HepG2 (cell line): ENCODE results near the gene HNRNPA1. TPM values are rescaled to one million over a fixed set of nuclear protein-coding genes. Genes with fewer than 3 reads are reported as not detected.

Experiments used
- BORCS8-MEF2B ChIP-seq: sonication (generic); formaldehyde crosslinking; IDR thresholded peaks from 2 replicates; pipeline ENCODE4 v1.8.0; 2022; ENCODE audit warnings: mild to moderate bottlenecking, missing genetic modification reagents
- CAMTA2 ChIP-seq: sonication (generic); formaldehyde crosslinking; IDR thresholded peaks from 2 replicates; pipeline ENCODE4 v1.4.0; 2020; ENCODE audit warnings: mild to moderate bottlenecking, missing genetic modification reagents, borderline replicate concordance
- CEBPG ChIP-seq: IDR thresholded peaks from 2 replicates; pipeline ENCODE4 v1.6.1; 2016
- ERF ChIP-seq: IDR thresholded peaks from 2 replicates; pipeline ENCODE4 v1.6.1; 2018; ENCODE audit warnings: missing biosample characterization, missing genetic modification reagents
- FOXC1 ChIP-seq: sonication (generic); formaldehyde crosslinking; IDR thresholded peaks from 2 replicates; pipeline ENCODE4 v1.8.0; 2022; ENCODE audit warnings: mild to moderate bottlenecking, missing genetic modification reagents, borderline replicate concordance
- HNRNPL ChIP-seq: fragments of 200-400 bp; formaldehyde crosslinking; IDR thresholded peaks from 2 replicates; pipeline ENCODE4 v1.6.1; 2017; ENCODE audit warnings: mild to moderate bottlenecking, low read depth, low read length
- HNRNPUL1 ChIP-seq: fragments of 200-400 bp; formaldehyde crosslinking; IDR thresholded peaks from 2 replicates; pipeline ENCODE4 v1.6.1; 2017; ENCODE audit warnings: low read depth, mild to moderate bottlenecking, low read length, moderate library complexity
- KMT2A ChIP-seq: sonication (generic); formaldehyde crosslinking; IDR thresholded peaks from 2 replicates; pipeline ENCODE4 v1.4.0; 2020; ENCODE audit warnings: missing genetic modification reagents
- MAX ChIP-seq: IDR thresholded peaks from 2 replicates; pipeline ENCODE4 v1.6.1; 2012; ENCODE audit warnings: inconsistent platforms
- RAD21 ChIP-seq: fragments of 450-650 bp; formaldehyde crosslinking; IDR thresholded peaks from 2 replicates; pipeline ENCODE4 v1.5.0; 2020; ENCODE audit warnings: mild to moderate bottlenecking
- RBFOX2 ChIP-seq: fragments of 200-400 bp; formaldehyde crosslinking; IDR thresholded peaks from 2 replicates; pipeline ENCODE4 v1.6.1; 2017; ENCODE audit warnings: low read depth, mild to moderate bottlenecking, low read length
- RNF2 ChIP-seq: fragments of 450-650 bp; conservative IDR thresholded peaks from 2 replicates; pipeline ENCODE4 v1.6.1; 2016; ENCODE audit warnings: low read depth
- SKI ChIP-seq: fragments of 450-650 bp; IDR thresholded peaks from one replicate; pipeline ENCODE4 v1.6.1; 2018; ENCODE audit warnings: mild to moderate bottlenecking; ENCODE audit not compliant: partially characterized antibody
- TEAD3 ChIP-seq: optimal IDR thresholded peaks from 2 replicates; pipeline ENCODE3; 2016; ENCODE audit warnings: borderline replicate concordance
- U2AF1 ChIP-seq: fragments of 200-400 bp; formaldehyde crosslinking; optimal IDR thresholded peaks from 2 replicates; pipeline ENCODE3; 2017; ENCODE audit warnings: mild to moderate bottlenecking, low read depth, low read length
- ZNF142 ChIP-seq: sonication (generic); formaldehyde crosslinking; IDR thresholded peaks from 2 replicates; pipeline ENCODE4 v1.4.0; 2020; ENCODE audit warnings: missing genetic modification reagents
- ZNF605 ChIP-seq: sonication (generic); formaldehyde crosslinking; IDR thresholded peaks from 2 replicates; pipeline ENCODE4 v1.8.0; 2022; ENCODE audit warnings: mild to moderate bottlenecking, missing genetic modification reagents
- ZNF660 ChIP-seq: sonication (generic); formaldehyde crosslinking; IDR thresholded peaks from 2 replicates; pipeline ENCODE4 v1.5.1; 2020; ENCODE audit warnings: mild to moderate bottlenecking, low read depth, missing genetic modification reagents, borderline replicate concordance
- polyA plus RNA-seq, 8 experiments: library from polyadenylated mRNA; depleted of rRNA in 3 of 8; stranded (reverse) in 7 of 8; unstranded in 1 of 8; fragments of >200 nt; fragmentation: Illumina TruSeq in 4 of 8; extraction: Trizol in 4 of 8; gene quantifications; 2 replicates each; pipeline versions ENCODE4 v1.2.1 to v1.2.3, GENCODE V29; 2011 to 2016; ENCODE audit warnings: low read depth in 4 of 8, missing spikeins in 1 of 8, mixed read lengths in 1 of 8; ENCODE audit not compliant: insufficient read depth in 1 of 8
- total RNA-seq, 5 experiments: library from RNA; depleted of rRNA; stranded (reverse); fragments of >200 nt; fragmentation: Illumina TruSeq; extraction: Trizol; gene quantifications; 2 replicates each; pipeline ENCODE4 v1.2.3, GENCODE V29; 2016; ENCODE audit warnings: low read depth in 1 of 5
- TF ChIP-seq, protein P1 (sequence below): sonication (generic); formaldehyde crosslinking; IDR thresholded peaks from 2 replicates; pipeline ENCODE4 v1.4.0; 2020; ENCODE audit warnings: missing genetic modification reagents
- TF ChIP-seq, protein P2 (sequence below): IDR thresholded peaks from 2 replicates; pipeline ENCODE4 v1.6.1; 2016; ENCODE audit warnings: control low read depth
- TF ChIP-seq, protein P3 (sequence below): IDR thresholded peaks from 2 replicates; pipeline ENCODE4 v1.6.1; 2016; ENCODE audit warnings: low read depth, control low read depth

The HNRNPA1 gene
- total and polyA plus RNA-seq, 2 of the 13 experiments (the other 11 are each of a cell fraction or from before 2014, with no cell fraction given) = 535 to 1,820 TPM

GRCh38 chr12:54279632-54280467 lies 676 bp upstream of the HNRNPA1 start, which contains the start of gene CBX5 (continued):
- TF ChIP-seq KMT2A = peak; percentile 79
- TF ChIP-seq RNF2 = peak; percentile 89
- peak; percentile 97 for TF ChIP-seq MAX
- TF ChIP-seq ZNF142 (CRISPR knock-in tag) = peak; percentile 72; the same call in 1 of the 2 replicates
- peak; percentile 44; the same call in 1 of the 2 replicates for TF ChIP-seq BORCS8-MEF2B
- no peak for TF ChIP-seq SKI
- no peak for TF ChIP-seq HNRNPUL1
- TF ChIP-seq U2AF1 = no peak
- TF ChIP-seq, protein P1, sequence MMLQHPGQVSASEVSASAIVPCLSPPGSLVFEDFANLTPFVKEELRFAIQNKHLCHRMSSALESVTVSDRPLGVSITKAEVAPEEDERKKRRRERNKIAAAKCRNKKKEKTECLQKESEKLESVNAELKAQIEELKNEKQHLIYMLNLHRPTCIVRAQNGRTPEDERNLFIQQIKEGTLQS (CRISPR knock-in tag) = no peak
- TF ChIP-seq FOXC1 = no peak; the same call in 1 of the 2 replicates
- TF ChIP-seq ZNF660 (CRISPR knock-in tag) = no peak
- TF ChIP-seq, protein P2, sequence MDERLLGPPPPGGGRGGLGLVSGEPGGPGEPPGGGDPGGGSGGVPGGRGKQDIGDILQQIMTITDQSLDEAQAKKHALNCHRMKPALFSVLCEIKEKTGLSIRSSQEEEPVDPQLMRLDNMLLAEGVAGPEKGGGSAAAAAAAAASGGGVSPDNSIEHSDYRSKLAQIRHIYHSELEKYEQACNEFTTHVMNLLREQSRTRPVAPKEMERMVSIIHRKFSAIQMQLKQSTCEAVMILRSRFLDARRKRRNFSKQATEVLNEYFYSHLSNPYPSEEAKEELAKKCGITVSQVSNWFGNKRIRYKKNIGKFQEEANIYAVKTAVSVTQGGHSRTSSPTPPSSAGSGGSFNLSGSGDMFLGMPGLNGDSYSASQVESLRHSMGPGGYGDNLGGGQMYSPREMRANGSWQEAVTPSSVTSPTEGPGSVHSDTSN (CRISPR knock-in tag) = peak; percentile 96
- TF ChIP-seq RAD21 (CRISPR knock-in tag) = 0 out of 2 replicates have a peak, but pooled peaks have one; percentile 19
- peak; percentile 86 for TF ChIP-seq TEAD3 (CRISPR knock-in tag)
- TF ChIP-seq, protein P3, sequence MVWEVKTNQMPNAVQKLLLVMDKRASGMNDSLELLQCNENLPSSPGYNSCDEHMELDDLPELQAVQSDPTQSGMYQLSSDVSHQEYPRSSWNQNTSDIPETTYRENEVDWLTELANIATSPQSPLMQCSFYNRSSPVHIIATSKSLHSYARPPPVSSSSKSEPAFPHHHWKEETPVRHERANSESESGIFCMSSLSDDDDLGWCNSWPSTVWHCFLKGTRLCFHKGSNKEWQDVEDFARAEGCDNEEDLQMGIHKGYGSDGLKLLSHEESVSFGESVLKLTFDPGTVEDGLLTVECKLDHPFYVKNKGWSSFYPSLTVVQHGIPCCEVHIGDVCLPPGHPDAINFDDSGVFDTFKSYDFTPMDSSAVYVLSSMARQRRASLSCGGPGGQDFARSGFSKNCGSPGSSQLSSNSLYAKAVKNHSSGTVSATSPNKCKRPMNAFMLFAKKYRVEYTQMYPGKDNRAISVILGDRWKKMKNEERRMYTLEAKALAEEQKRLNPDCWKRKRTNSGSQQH = peak; percentile 86
- TF ChIP-seq CEBPG = peak; percentile 44; the same call in 1 of the 2 replicates
- 0 out of 2 replicates have a peak, but pooled peaks have one; percentile 7 for TF ChIP-seq RBFOX2
- peak; percentile 56; the same call in 1 of the 2 replicates for TF ChIP-seq CAMTA2 (CRISPR knock-in tag)
- TF ChIP-seq ZNF605 (CRISPR knock-in tag) = no peak; the same call in 1 of the 2 replicates
- peak; percentile 35; the same call in 1 of the 2 replicates for TF ChIP-seq ERF
- 0 out of 2 replicates have a peak, but pooled peaks have one; percentile 26 for TF ChIP-seq HNRNPL
